Epidermal melanocyte (primary cell): ENCODE measurements around the gene TBC1D4.

Source experiments
- DNase-seq: peaks from one replicate; pipeline ENCODE4 v3.0.0; 2011; ENCODE audit warnings: low spot score; ENCODE audit not compliant: insufficient read length

TBC1D4 gene

GRCh38 chr13:75393839-75394520, 88.0 kb downstream of the TBC1D4 start:
- no peak for DNase-seq

GRCh38 chr13:75391432-75392100, 90.4 kb downstream of the TBC1D4 start:
- DNase-seq, result no peak

GRCh38 chr13:75390229-75390628, 91.7 kb downstream of the TBC1D4 start:
- DNase-seq, result no peak

- DNase-seq, result no peak
Measured at GRCh38 chr13:75385708-75386083, 96.3 kb downstream of the TBC1D4 start.

- DNase-seq, result no peak
Measured at GRCh38 chr13:75384879-75385707, 96.9 kb downstream of the TBC1D4 start.

GRCh38 chr13:75383064-75383715, 98.8 kb downstream of the TBC1D4 start:
- no peak for DNase-seq

GRCh38 chr13:75378301-75378700, 103.7 kb downstream of the TBC1D4 start:
- DNase-seq, result no peak

GRCh38 chr13:75376792-75377402, 105.1 kb downstream of the TBC1D4 start:
- no peak for DNase-seq

- no peak for DNase-seq
Measured at GRCh38 chr13:75375329-75375728, 106.6 kb downstream of the TBC1D4 start.

GRCh38 chr13:75373988-75374387, 108.0 kb downstream of the TBC1D4 start:
- DNase-seq, result no peak

GRCh38 chr13:75372923-75373841, 108.8 kb downstream of the TBC1D4 start:
- DNase-seq, result no peak

GRCh38 chr13:75372517-75372916, 109.5 kb downstream of the TBC1D4 start:
- DNase-seq, result no peak

GRCh38 chr13:75371203-75371602, 110.8 kb downstream of the TBC1D4 start:
- DNase-seq, result no peak

GRCh38 chr13:75370774-75371173, 111.2 kb downstream of the TBC1D4 start:
- no peak for DNase-seq

- no peak for DNase-seq
Measured at GRCh38 chr13:75369981-75370380, 112.0 kb downstream of the TBC1D4 start.

GRCh38 chr13:75368167-75368566, 113.8 kb downstream of the TBC1D4 start:
- DNase-seq, result peak; percentile 42

GRCh38 chr13:75366380-75367280, 115.3 kb downstream of the TBC1D4 start:
- no peak for DNase-seq

GRCh38 chr13:75365724-75366173, 116.2 kb downstream of the TBC1D4 start:
- DNase-seq, result no peak

- DNase-seq, result no peak
Measured at GRCh38 chr13:75364131-75364713, 117.7 kb downstream of the TBC1D4 start.
